Measurements from ENCODE around the gene DDR2. TPM values are rescaled to one million over a fixed set of nuclear protein-coding genes. Genes with fewer than 3 reads are reported as not detected.

DDR2 gene
- total and polyA plus RNA-seq, 2 of the 4 experiments (the other 2 are of a cell fraction) = 66.1 to 245 TPM

- ChIA-PET POLR2A (ENCODE audit: unreplicated experiment) (no interaction called here), CTCF (no interaction called here)
- Histone ChIP-seq H3K9ac (ENCODE audit: low read depth, low read length) (no peak overlapping the region), H4K5ac (ENCODE audit: low read depth, low read length) (no peak overlapping the region), H2AK9ac (replicated peaks; ENCODE audit: low read depth, low read length, poor library complexity) (no peak overlapping the region), H3K4me2 (ENCODE audit: low read depth, low read length) (no peak overlapping the region), H2BK20ac (ENCODE audit: low read depth, low read length) (no peak overlapping the region), H3K27ac (ENCODE audit: insufficient read depth, low read length) (no peak overlapping the region), H3K27me3 (ENCODE audit: control insufficient read depth, insufficient read depth, low read length) (no peaks in the 10 kb centered on the region), H2BK120ac (ENCODE audit: low read depth, low read length) (no peak overlapping the region), H4K20me1 (ENCODE audit: insufficient read depth, low read length) (peaks cover 79% of the 10 kb centered on the region), H2AFZ (replicated peaks; ENCODE audit: low read length, poor library complexity) (no peak overlapping the region), H2BK5ac (ENCODE audit: low read depth, low read length, poor library complexity, severe bottlenecking) (peak overlapping the region; percentile 14), H3K36me3 (ENCODE audit: control insufficient read depth, insufficient read depth, low read length) (peaks cover 20% of the 10 kb centered on the region), H2BK15ac (ENCODE audit: low read depth, low read length) (no peak overlapping the region), H4K8ac (ENCODE audit: low read depth in 2 of 2, low read length in 2 of 2) (peak overlapping the region in 1 of 2 experiments; percentile 57; a peak in 1 of 4 replicates), H3K9me1 (ENCODE audit: insufficient read depth, low read length) (peaks cover 28% of the 10 kb centered on the region), H3K79me1 (ENCODE audit: low read depth in 1 of 2, low read length in 2 of 2) (peaks cover 55 to 85% of the 10 kb centered on the region in 2 experiments), H3K4ac (ENCODE audit: low read depth, low read length) (no peak overlapping the region), H3K18ac (ENCODE audit: low read depth, low read length) (no peak overlapping the region), H3K4me3 (ENCODE audit: insufficient read depth, low read depth, low read length) (no peak overlapping the region), H3K56ac (ENCODE audit: extremely low read depth, insufficient read depth, low read length) (no peak overlapping the region), H3K4me1 (ENCODE audit: control insufficient read depth, insufficient read depth, low read length) (peaks cover 25% of the 10 kb centered on the region), H3K14ac (replicated peaks; ENCODE audit: low read depth, low read length) (peak overlapping the region; percentile 12; the same call in 1 of the 2 replicates), H2AK5ac (ENCODE audit: low read depth, low read length) (0 out of 2 replicates have a peak overlapping the region, but pooled peaks have one; percentile 27), H4K91ac (ENCODE audit: insufficient read depth, low read depth, low read length) (0 out of 2 replicates have a peak overlapping the region, but pooled peaks have one; percentile 4), H3K23ac (ENCODE audit: low read depth, low read length) (no peak overlapping the region), H3K9me3 (ENCODE audit: control insufficient read depth, insufficient read depth, low read length) (no peaks in the 10 kb centered on the region)
- no peak for TF ChIP-seq CTCF (conservative IDR thresholded peaks at IDR 0.05; ENCODE audit: low read depth, low read length)
- TF ChIP-seq CHD1 (IDR thresholded peaks at IDR 0.05; ENCODE audit: low read depth, low read length) = no peak
- 0 out of 2 replicates have a peak, but pooled peaks have one; percentile 2 for TF ChIP-seq NFE2L2 (IDR thresholded peaks at IDR 0.05; ENCODE audit: low read depth, low read length)
- no peak for TF ChIP-seq ELK1 (IDR thresholded peaks at IDR 0.05; ENCODE audit: borderline replicate concordance, low read depth, low read length)
- intact Hi-C loops (cut with micrococcal nuclease) = no loop called here
- no TSS peak for BruUV-seq (replicated peaks)
- peak; percentile 70 for DNase-seq
- dilution Hi-C loops (cut with HindIII; ENCODE audit: low sequenced_read_pairs, unreplicated experiment) = no loop called here
- peak; percentile 74 for ATAC-seq (ENCODE audit: low read depth)
- in situ Hi-C loops (cut with MboI; ENCODE audit: low sequenced_read_pairs) = no loop called here
- 75% methylated on average over 3 of the region's 8 CpGs; no CpG with 5 or more reads in 1 of the 2 experiments for WGBS, 2 experiments (ENCODE audit: extremely low coverage in 2 of 2, insufficient read length in 1 of 2)
These were observed 31.4 kb downstream of the DDR2 start for GRCh38 chr1:162663589-162664106.

Measured in IMR-90 (cell line).